Measurements from ENCODE around the gene NAT9.
A peak's percentile ranks its signal among the peaks of the same experiment; 100 is the strongest.

The NAT9 gene

DNA sequence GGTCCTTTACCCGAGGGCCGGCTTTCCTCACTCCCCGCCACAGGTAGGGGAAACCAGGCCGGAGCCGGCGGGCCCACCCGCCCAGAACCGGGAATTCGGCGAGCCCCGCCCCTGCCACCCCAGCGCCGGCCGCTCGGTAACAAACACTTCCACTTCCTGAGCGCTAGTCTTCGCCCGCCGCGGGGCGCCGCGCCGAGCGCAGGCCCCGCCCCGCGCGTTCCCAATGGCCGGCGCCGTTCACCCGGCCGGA lies 27.9 kb downstream of the NAT9 start:
- Histone ChIP-seq H3K4me1 (ENCODE audit: control insufficient read depth in 1 of 2, insufficient read depth in 2 of 2, low read length in 2 of 2) (peaks cover 54 to 75% of the 10 kb centered on the region in 2 donors), H3K4me3 (ENCODE audit: low read depth in 1 of 2, low read length in 2 of 2) (peak overlapping the region; percentile 42 to 61), H3K9ac (ENCODE audit: low read depth in 1 of 2, low read length in 2 of 2) (no peak overlapping the region), H3K36me3 (ENCODE audit: control insufficient read depth in 1 of 2, insufficient read depth in 2 of 2, low read length in 2 of 2) (peaks cover 0 to 5% of the 10 kb centered on the region in 2 donors), H3K27me3 (ENCODE audit: control insufficient read depth in 1 of 2, insufficient read depth in 2 of 2, low read length in 2 of 2) (no peaks in the 10 kb centered on the region), H3K27ac (ENCODE audit: low read depth, low read length) (no peak overlapping the region), H3K9me3 (ENCODE audit: control insufficient read depth in 1 of 2, low read length in 2 of 2) (no peaks in the 10 kb centered on the region)

GRCh38 chr17:74746922-74747321 lies 29.2 kb downstream of the NAT9 start:
- Histone ChIP-seq H3K4me3 (ENCODE audit: low read depth in 1 of 2, low read length in 2 of 2) (no peak overlapping the region), H3K27ac (ENCODE audit: low read depth, low read length) (no peak overlapping the region), H3K4me1 (ENCODE audit: control insufficient read depth in 1 of 2, insufficient read depth in 2 of 2, low read length in 2 of 2) (peaks cover 46 to 73% of the 10 kb centered on the region in 2 donors), H3K9ac (ENCODE audit: low read depth in 1 of 2, low read length in 2 of 2) (peak overlapping the region in 1 of 2 donors; percentile 32), H3K36me3 (ENCODE audit: control insufficient read depth in 1 of 2, insufficient read depth in 2 of 2, low read length in 2 of 2) (peaks cover 0 to 4% of the 10 kb centered on the region in 2 donors), H3K27me3 (ENCODE audit: control insufficient read depth in 1 of 2, insufficient read depth in 2 of 2, low read length in 2 of 2) (no peaks in the 10 kb centered on the region), H3K9me3 (ENCODE audit: control insufficient read depth in 1 of 2, low read length in 2 of 2) (no peaks in the 10 kb centered on the region)

DNA sequence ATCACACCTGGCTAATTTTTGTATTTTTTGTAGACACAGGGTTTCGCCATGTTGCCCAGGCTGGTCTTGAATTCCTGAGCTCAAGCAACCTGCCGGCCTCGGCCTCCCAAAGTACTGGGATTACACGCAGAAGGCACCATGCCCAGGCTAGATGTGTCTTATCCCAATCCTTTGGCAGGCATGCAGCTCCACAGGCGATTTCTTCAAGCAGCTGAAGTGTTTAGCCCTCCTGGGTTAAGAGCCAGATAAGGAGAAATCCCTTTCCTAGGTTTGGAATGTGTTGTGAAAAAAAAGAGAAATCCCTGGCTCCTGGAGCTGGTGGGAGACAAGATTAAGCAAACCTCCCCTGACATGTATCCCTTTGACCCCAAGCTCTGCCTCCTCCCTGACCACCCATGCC lies 29.8 kb downstream of the NAT9 start:
- Histone ChIP-seq H3K4me1 (ENCODE audit: control insufficient read depth in 1 of 2, insufficient read depth in 2 of 2, low read length in 2 of 2) (peaks cover 45 to 71% of the 10 kb centered on the region in 2 donors), H3K27me3 (ENCODE audit: control insufficient read depth in 1 of 2, insufficient read depth in 2 of 2, low read length in 2 of 2) (no peaks in the 10 kb centered on the region), H3K27ac (ENCODE audit: low read depth, low read length) (no peak overlapping the region), H3K9me3 (ENCODE audit: control insufficient read depth in 1 of 2, low read length in 2 of 2) (no peaks in the 10 kb centered on the region), H3K9ac (ENCODE audit: low read depth in 1 of 2, low read length in 2 of 2) (no peak overlapping the region), H3K36me3 (ENCODE audit: control insufficient read depth in 1 of 2, insufficient read depth in 2 of 2, low read length in 2 of 2) (no peaks in the 10 kb centered on the region), H3K4me3 (ENCODE audit: low read depth in 1 of 2, low read length in 2 of 2) (no peak overlapping the region)

GRCh38 chr17:74745548-74746177 lies 30.5 kb downstream of the NAT9 start:
- no peaks in the 10 kb centered on the region for H3K36me3 ChIP-seq (ENCODE audit: control insufficient read depth in 1 of 2, insufficient read depth in 2 of 2, low read length in 2 of 2)
- no peaks in the 10 kb centered on the region for H3K27me3 ChIP-seq (ENCODE audit: control insufficient read depth in 1 of 2, insufficient read depth in 2 of 2, low read length in 2 of 2)
- no peak overlapping the region for H3K27ac ChIP-seq (ENCODE audit: low read depth, low read length)
- no peak overlapping the region for H3K9ac ChIP-seq (ENCODE audit: low read depth in 1 of 2, low read length in 2 of 2)
- H3K9me3 ChIP-seq (ENCODE audit: control insufficient read depth in 1 of 2, low read length in 2 of 2): no peaks in the 10 kb centered on the region
- no peak overlapping the region for H3K4me3 ChIP-seq (ENCODE audit: low read depth in 1 of 2, low read length in 2 of 2)
- peaks cover 38 to 64% of the 10 kb centered on the region in 2 donors for H3K4me1 ChIP-seq (ENCODE audit: control insufficient read depth in 1 of 2, insufficient read depth in 2 of 2, low read length in 2 of 2)

- Histone ChIP-seq H3K27ac (ENCODE audit: low read depth, low read length) (no peak overlapping the region), H3K9me3 (ENCODE audit: control insufficient read depth in 1 of 2, low read length in 2 of 2) (no peaks in the 10 kb centered on the region), H3K27me3 (ENCODE audit: control insufficient read depth in 1 of 2, insufficient read depth in 2 of 2, low read length in 2 of 2) (no peaks in the 10 kb centered on the region), H3K4me1 (ENCODE audit: control insufficient read depth in 1 of 2, insufficient read depth in 2 of 2, low read length in 2 of 2) (peaks cover 32 to 63% of the 10 kb centered on the region in 2 donors), H3K4me3 (ENCODE audit: low read depth in 1 of 2, low read length in 2 of 2) (peak overlapping the region; percentile 50 to 53), H3K36me3 (ENCODE audit: control insufficient read depth in 1 of 2, insufficient read depth in 2 of 2, low read length in 2 of 2) (no peaks in the 10 kb centered on the region), H3K9ac (ENCODE audit: low read depth in 1 of 2, low read length in 2 of 2) (peak overlapping the region in 1 of 2 donors; percentile 77)
Measured at GRCh38 chr17:74744714-74745547, 31.2 kb downstream of the NAT9 start.

DNA sequence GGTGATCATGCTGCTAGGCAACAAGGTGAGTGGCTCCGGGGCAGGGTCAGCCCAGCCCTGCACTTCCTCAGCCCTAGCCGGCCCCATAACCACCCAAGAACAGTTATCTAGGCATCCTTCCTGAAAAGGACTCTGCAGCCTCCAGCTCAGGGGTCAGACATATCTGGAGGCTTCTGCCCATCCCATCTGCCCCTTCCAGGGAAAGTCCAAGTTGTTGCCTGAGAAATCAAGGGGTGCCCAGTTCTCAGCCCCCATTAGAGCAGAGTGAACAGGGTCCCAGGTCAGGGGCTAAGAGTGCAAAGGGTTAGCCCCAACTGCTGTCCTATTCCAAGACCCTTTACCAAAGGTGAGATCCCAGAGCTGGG lies 31.8 kb downstream of the NAT9 start:
- Histone ChIP-seq H3K9ac (ENCODE audit: low read depth in 1 of 2, low read length in 2 of 2) (peak overlapping the region in 1 of 2 donors; percentile 77), H3K36me3 (ENCODE audit: control insufficient read depth in 1 of 2, insufficient read depth in 2 of 2, low read length in 2 of 2) (no peaks in the 10 kb centered on the region), H3K27ac (ENCODE audit: low read depth, low read length) (no peak overlapping the region), H3K27me3 (ENCODE audit: control insufficient read depth in 1 of 2, insufficient read depth in 2 of 2, low read length in 2 of 2) (no peaks in the 10 kb centered on the region), H3K4me1 (ENCODE audit: control insufficient read depth in 1 of 2, insufficient read depth in 2 of 2, low read length in 2 of 2) (peaks cover 32 to 60% of the 10 kb centered on the region in 2 donors), H3K4me3 (ENCODE audit: low read depth in 1 of 2, low read length in 2 of 2) (peak overlapping the region in 1 of 2 donors; percentile 50), H3K9me3 (ENCODE audit: control insufficient read depth in 1 of 2, low read length in 2 of 2) (no peaks in the 10 kb centered on the region)

- H3K36me3 ChIP-seq (ENCODE audit: control insufficient read depth in 1 of 2, insufficient read depth in 2 of 2, low read length in 2 of 2): no peaks in the 10 kb centered on the region
- H3K4me1 ChIP-seq (ENCODE audit: control insufficient read depth in 1 of 2, insufficient read depth in 2 of 2, low read length in 2 of 2): peaks cover 36 to 62% of the 10 kb centered on the region in 2 donors
- no peaks in the 10 kb centered on the region for H3K27me3 ChIP-seq (ENCODE audit: control insufficient read depth in 1 of 2, insufficient read depth in 2 of 2, low read length in 2 of 2)
- H3K9me3 ChIP-seq (ENCODE audit: control insufficient read depth in 1 of 2, low read length in 2 of 2): no peaks in the 10 kb centered on the region
- H3K4me3 ChIP-seq (ENCODE audit: low read depth in 1 of 2, low read length in 2 of 2): no peak overlapping the region
- no peak overlapping the region for H3K9ac ChIP-seq (ENCODE audit: low read depth in 1 of 2, low read length in 2 of 2)
- H3K27ac ChIP-seq (ENCODE audit: low read depth, low read length): no peak overlapping the region
Measured at GRCh38 chr17:74743755-74744154, 32.4 kb downstream of the NAT9 start.

GRCh38 chr17:74742978-74743545 lies 33.1 kb downstream of the NAT9 start:
- no peaks in the 10 kb centered on the region for H3K36me3 ChIP-seq (ENCODE audit: control insufficient read depth in 1 of 2, insufficient read depth in 2 of 2, low read length in 2 of 2)
- H3K9me3 ChIP-seq (ENCODE audit: control insufficient read depth in 1 of 2, low read length in 2 of 2): no peaks in the 10 kb centered on the region
- H3K27me3 ChIP-seq (ENCODE audit: control insufficient read depth in 1 of 2, insufficient read depth in 2 of 2, low read length in 2 of 2): peaks cover 4 to 6% of the 10 kb centered on the region in 2 donors
- H3K9ac ChIP-seq (ENCODE audit: low read depth in 1 of 2, low read length in 2 of 2): no peak overlapping the region
- peaks cover 43 to 69% of the 10 kb centered on the region in 2 donors for H3K4me1 ChIP-seq (ENCODE audit: control insufficient read depth in 1 of 2, insufficient read depth in 2 of 2, low read length in 2 of 2)
- no peak overlapping the region for H3K27ac ChIP-seq (ENCODE audit: low read depth, low read length)
- H3K4me3 ChIP-seq (ENCODE audit: low read depth in 1 of 2, low read length in 2 of 2): no peak overlapping the region

GRCh38 chr17:74742153-74742515 lies 34.0 kb downstream of the NAT9 start:
- no peaks in the 10 kb centered on the region for H3K9me3 ChIP-seq (ENCODE audit: control insufficient read depth in 1 of 2, low read length in 2 of 2)
- no peak overlapping the region for H3K9ac ChIP-seq (ENCODE audit: low read depth in 1 of 2, low read length in 2 of 2)
- no peak overlapping the region for H3K27ac ChIP-seq (ENCODE audit: low read depth, low read length)
- peak overlapping the region in 1 of 2 donors; percentile 32 for H3K4me3 ChIP-seq (ENCODE audit: low read depth in 1 of 2, low read length in 2 of 2)
- H3K4me1 ChIP-seq (ENCODE audit: control insufficient read depth in 1 of 2, insufficient read depth in 2 of 2, low read length in 2 of 2): peaks cover 45 to 69% of the 10 kb centered on the region in 2 donors
- no peaks in the 10 kb centered on the region for H3K36me3 ChIP-seq (ENCODE audit: control insufficient read depth in 1 of 2, insufficient read depth in 2 of 2, low read length in 2 of 2)
- peaks cover 9 to 16% of the 10 kb centered on the region in 2 donors for H3K27me3 ChIP-seq (ENCODE audit: control insufficient read depth in 1 of 2, insufficient read depth in 2 of 2, low read length in 2 of 2)

- no peaks in the 10 kb centered on the region for H3K36me3 ChIP-seq (ENCODE audit: control insufficient read depth in 1 of 2, insufficient read depth in 2 of 2, low read length in 2 of 2)
- H3K27me3 ChIP-seq (ENCODE audit: control insufficient read depth in 1 of 2, insufficient read depth in 2 of 2, low read length in 2 of 2): peaks cover 9 to 16% of the 10 kb centered on the region in 2 donors
- no peak overlapping the region for H3K9ac ChIP-seq (ENCODE audit: low read depth in 1 of 2, low read length in 2 of 2)
- no peak overlapping the region for H3K27ac ChIP-seq (ENCODE audit: low read depth, low read length)
- no peaks in the 10 kb centered on the region for H3K9me3 ChIP-seq (ENCODE audit: control insufficient read depth in 1 of 2, low read length in 2 of 2)
- peaks cover 38 to 57% of the 10 kb centered on the region in 2 donors for H3K4me1 ChIP-seq (ENCODE audit: control insufficient read depth in 1 of 2, insufficient read depth in 2 of 2, low read length in 2 of 2)
- H3K4me3 ChIP-seq (ENCODE audit: low read depth in 1 of 2, low read length in 2 of 2): no peak overlapping the region
Measured at GRCh38 chr17:74740641-74741387, 35.3 kb downstream of the NAT9 start.
